SK-N-MC (cell line): ENCODE measurements around the gene ANKS1B.

Experiments
- EZH2 ChIP-seq: fragments of 200-600 bp; sonication (generic); IDR thresholded peaks from one replicate; pipeline ENCODE4 v1.6.1; 2017; ENCODE audit warnings: antibody characterized with exemption
- POLR2AphosphoS5 ChIP-seq: IDR thresholded peaks from 2 replicates; pipeline ENCODE4 v1.6.1; 2012; ENCODE audit warnings: mild to moderate bottlenecking, low read depth, low read length, borderline replicate concordance

DNA sequence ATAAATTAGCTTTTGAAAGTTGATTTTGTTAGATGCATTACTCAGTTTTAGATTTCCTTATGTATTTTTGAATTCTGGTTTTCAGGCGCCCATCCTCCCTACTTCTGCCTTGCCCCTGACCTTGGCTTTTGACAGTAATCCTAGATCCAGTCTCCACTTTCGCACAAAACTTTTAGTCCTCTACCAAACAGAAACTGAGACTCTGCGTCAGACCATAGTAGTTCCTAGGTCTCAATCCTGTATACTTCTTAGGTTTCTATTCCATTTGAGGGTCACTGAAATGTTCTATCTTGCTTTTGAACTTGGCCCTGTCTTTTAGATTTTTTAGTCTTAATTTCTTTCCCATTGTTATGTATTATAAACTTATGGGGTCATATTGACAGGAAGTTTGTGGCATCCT is 645.1 kb downstream of the ANKS1B start:
- TF ChIP-seq EZH2 = no peak
- TF ChIP-seq POLR2AphosphoS5 = no peak
